HG03558 (cell line): ENCODE results near the gene LRIF1.

Source experiments
- ATAC-seq: cut with Tn5 transposase; IDR thresholded peaks from one replicate; pipeline ENCODE4 v1.9.1; 2021; ENCODE audit warnings: moderate number of reproducible peaks; ENCODE audit not compliant: unreplicated experiment; ENCODE audit errors: extremely low read depth

Gene LRIF1

DNA sequence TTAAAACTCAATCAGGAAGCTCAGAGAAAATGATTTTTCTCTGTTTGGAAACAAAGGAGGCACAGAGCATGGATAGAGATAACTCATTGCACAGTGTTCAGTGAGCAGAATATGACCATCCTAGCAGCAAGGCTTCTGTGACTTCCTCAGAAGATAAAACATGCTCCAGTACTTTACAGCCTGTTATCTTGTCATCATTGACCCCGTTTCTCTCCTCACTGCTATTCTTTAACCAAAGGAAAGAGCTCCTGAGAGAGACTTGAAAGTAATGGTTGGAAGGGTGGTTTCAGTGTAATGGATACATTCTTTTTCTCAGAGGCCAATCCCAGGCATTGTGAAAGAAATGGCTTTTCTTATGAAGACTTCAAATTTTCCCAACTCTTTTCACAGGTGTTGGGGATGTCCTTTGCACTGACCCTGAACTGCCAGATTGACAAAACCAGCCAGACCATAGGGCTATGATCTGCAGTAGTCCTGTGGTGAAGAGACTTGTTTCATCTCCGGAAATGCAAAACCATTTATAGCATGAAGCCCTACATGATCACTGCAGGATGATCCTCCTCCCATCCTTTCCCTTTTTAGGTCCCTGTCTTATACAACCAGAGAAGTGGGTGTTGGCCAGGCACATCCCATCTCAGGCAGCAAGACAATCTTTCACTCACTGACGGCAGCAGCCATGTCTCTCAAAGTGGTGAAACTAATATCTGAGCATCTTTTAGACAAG lies 64.8 kb downstream of the LRIF1 start:
- ATAC-seq = no peak

DNA sequence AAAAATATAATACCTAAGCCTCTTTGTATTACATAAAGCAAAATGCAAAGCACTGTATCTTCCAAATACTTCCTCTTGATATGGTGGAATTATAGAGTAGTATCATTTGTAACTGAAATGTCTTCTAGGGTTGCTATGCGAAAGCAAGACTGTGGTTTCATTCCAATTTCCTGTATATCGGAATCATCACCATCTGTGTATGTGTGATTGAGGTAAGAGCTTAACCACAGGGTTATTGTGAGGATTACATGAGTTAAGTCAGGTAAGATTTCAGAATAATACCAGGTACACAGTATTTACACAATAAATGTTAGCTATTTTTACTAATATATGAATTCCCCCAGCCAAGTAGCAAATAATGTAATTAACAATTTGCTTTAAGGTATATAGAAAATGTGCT lies 66.0 kb downstream of the LRIF1 start:
- ATAC-seq = no peak
